Loucy (cell line): ENCODE measurements around the gene USP15.

ENCODE experiments used
- CTCF ChIP-seq: fragments of 200-600 bp; sonication (generic); conservative IDR thresholded peaks from 2 replicates; pipeline ENCODE4 v1.5.1; 2014; ENCODE audit warnings: mild to moderate bottlenecking, antibody characterized with exemption, low read length
- EZH2phosphoT487 ChIP-seq: fragments of 200-600 bp; IDR thresholded peaks from 2 replicates; pipeline ENCODE4 v1.6.1; 2018; ENCODE audit warnings: antibody characterized with exemption, mild to moderate bottlenecking, moderate library complexity, borderline replicate concordance

- TF ChIP-seq CTCF (no peak), EZH2phosphoT487 (no peak)
These were observed 59.9 kb downstream of the USP15 start for GRCh38 chr12:62320054-62320453.
